ENCODE measurements around the gene IDUA.

IDUA gene

GRCh38 chr4:956531-957230 lies 30.2 kb upstream of the IDUA start:
- DNase-seq, result no peak

GRCh38 chr4:957231-957580 lies 29.6 kb upstream of the IDUA start:
- no peak for DNase-seq

DNA sequence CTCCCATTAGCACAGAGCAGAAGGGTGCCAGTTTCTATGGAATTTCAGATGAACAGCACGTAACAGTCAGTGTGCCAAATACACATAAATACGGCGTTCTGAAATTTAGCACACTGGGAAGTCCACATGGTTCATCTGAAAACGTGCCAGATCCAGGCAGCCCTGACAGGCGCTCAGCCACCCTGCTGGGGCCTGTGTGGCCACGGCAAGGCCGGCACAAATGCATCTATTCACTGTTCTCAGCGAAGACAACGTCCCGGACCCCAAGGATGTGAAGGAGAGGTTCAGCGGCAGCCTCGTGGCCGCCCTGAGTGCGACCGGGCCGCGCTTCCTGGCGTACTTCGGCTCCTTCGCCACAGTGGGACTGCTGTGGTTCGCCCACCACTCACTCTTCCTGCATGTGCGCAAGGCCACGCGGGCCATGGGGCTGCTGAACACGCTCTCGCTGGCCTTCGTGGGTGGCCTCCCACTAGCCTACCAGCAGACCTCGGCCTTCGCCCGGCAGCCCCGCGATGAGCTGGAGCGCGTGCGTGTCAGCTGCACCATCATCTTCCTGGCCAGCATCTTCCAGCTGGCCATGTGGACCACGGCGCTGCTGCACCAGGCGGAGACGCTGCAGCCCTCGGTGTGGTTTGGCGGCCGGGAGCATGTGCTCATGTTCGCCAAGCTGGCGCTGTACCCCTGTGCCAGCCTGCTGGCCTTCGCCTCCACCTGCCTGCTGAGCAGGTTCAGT lies 29.1 kb upstream of the IDUA start:
- no peak for DNase-seq

DNA sequence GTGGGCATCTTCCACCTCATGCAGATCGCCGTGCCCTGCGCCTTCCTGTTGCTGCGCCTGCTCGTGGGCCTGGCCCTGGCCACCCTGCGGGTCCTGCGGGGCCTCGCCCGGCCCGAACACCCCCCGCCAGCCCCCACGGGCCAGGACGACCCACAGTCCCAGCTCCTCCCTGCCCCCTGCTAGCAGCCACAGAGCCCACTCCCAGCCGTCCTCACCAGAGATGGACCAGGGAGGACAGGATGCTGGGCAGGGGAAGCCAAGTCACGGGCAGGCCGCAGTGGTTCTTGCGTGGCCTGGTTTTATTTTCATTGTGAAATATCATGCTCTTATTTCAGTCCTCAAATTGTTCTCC lies 28.6 kb upstream of the IDUA start:
- no peak for DNase-seq

GRCh38 chr4:958696-959337 lies 28.0 kb upstream of the IDUA start:
- DNase-seq, result no peak

DNA sequence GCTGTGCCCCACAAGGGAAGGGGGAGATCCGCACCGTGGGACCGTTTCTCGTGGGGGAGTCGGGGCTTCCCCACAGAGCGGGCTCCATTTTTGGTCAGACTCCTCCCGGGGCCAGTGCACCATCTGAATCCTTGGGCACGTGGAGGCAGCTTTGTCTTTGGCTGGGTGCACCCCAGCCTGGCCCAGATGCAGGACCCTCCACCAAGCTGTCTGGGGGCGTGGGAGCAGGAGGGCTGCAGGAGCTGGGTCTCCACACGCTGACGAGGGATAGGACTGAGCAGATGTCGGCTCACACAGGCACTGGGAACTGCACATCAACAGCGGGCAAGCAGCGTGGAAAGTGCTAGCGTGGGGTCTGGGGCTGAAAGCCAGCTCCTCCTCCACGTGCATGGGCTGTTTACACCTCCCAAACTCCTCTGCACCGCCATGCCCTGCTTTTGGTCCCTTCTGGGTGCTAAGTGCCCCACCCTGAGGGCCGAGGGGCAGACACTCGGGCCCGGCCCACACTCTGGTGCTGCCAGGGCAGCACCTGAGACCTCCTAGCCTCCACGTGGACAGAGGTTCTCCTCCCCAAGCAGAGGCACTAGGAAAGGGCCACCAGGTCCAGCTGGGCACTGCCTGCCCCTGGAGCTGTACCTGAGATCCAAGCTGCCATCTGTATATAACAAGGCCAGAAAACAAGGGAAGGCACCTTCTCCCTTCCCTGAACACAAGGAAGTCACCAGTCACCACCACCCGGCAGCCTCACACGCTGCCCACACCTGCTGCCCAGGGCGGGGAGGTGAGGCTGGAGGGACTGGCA lies 27.3 kb upstream of the IDUA start:
- no peak for DNase-seq

GRCh38 chr4:960140-960635 lies 26.7 kb upstream of the IDUA start:
- no peak for DNase-seq

DNA sequence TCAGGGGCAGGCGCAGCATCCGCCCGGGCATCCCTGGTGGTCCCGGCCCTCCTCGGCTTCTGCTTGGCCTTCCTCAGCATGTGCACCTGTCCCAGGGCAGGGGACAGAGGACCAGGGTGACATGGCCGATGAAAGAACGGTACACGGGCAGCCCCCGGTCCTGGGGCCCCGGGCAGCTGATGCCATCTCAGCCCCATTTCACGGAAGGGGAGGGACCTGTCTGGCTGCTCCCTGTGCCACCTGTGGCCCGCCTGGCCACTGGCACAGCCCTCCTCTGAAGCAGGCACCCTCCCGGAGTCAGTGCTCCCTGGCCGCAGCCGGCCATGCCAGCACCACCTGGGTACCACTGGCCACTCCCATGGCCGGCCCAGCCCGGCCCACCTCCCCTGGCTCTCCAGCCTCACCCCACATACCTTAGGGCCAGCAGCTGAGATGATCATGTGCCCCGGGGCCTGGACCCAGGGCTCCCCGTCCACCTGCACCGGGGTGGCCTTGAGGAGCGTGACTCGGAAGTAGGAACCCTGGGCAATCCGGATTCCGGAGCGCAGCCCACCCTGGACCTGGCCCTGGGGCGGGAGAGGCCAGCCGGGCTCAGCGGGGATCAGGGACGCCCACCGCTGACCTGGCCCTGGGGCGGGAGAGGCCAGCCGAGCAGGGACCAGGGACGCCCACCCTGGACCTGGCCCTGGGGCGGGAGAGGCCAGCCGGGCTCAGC lies 26.1 kb upstream of the IDUA start:
- no peak for DNase-seq

DNA sequence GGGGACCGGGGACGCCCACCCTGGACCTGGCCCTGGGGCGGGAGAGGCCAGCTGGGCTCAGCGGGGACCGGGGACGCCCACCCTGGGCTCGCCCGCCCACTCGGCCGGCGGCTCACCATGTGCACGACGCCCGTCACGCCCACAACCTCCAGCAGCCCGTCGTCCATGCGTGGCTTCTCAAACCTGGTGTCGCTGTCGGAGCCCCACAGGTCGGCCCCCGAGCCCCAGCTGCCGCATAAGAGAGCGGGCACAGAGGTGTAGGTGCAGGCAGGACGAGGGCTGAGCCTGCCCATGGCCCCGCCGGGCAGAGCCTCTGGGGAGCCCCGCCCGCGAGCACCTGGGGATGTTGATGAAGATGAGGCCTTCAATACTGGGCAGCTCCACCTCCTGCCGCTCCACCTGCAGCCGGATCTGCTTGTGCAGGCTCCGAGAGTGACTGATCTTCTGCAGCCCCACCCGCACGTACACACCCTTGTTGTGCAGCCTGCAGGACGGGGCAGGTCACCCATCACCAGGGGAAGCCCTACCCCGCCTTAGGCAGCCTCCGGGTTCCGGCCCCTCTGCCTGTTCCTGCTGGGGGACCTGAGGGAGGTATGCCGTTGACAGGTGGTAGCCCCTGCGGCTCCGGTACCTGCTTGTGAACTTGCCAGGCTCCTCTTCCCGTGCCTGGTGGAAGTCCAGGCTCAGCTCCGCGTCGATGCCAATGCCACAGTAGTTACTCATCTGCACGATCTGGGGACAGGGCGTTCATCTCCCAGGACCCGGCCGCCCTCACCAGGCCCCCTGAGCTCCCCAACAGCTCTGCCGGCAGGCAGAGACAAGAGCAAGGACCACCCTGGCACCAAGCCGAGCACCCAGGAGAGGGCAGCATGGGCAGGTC lies 25.3 kb upstream of the IDUA start:
- DNase-seq, result no peak

GRCh38 chr4:962231-963208 lies 24.3 kb upstream of the IDUA start:
- no peak for DNase-seq

DNA sequence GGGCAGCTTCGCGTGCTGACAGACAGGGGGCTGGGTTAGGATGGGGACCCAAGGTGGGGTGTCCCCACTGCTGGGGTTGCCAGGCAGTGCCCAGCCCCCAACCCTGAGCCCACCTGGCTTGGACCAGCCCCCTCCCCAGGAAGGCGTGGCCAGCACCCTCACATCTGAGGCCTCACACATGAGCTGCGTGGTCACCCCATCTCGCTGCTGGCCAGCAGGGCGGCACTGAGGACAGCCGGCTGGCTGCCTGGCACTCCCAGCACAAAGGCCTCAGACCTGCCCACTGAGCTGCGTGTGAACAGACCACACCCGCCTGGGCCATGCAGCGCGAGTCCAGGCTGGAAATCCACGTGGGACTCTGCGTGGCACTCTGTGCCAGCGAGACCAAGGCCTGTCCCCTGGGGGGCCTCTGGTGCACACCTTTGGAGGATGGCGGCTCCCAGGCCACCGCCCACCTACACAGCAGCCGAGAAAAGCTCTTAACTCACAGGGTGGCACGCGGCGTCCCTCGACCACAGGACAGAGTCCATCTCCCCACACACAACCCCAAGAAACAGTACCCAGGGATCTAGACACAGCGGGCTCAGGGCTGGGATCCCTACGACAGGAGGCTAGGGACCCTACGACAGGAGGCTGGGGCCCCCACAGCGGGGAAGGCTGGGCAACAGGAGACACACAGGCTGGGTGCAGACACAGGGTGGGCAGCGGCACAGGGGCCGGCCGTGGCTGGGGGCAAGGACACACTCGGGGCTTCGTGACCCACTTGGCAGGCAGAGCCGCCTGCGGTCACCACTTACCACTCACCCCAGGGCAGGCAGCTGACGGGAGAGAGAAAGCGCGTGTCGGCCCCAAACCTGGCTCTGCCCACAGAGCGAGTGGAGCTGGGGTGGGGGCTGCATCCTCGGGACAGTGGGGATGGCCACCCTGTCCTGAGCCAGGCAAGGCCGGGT lies 23.3 kb upstream of the IDUA start:
- no peak for DNase-seq

DNA sequence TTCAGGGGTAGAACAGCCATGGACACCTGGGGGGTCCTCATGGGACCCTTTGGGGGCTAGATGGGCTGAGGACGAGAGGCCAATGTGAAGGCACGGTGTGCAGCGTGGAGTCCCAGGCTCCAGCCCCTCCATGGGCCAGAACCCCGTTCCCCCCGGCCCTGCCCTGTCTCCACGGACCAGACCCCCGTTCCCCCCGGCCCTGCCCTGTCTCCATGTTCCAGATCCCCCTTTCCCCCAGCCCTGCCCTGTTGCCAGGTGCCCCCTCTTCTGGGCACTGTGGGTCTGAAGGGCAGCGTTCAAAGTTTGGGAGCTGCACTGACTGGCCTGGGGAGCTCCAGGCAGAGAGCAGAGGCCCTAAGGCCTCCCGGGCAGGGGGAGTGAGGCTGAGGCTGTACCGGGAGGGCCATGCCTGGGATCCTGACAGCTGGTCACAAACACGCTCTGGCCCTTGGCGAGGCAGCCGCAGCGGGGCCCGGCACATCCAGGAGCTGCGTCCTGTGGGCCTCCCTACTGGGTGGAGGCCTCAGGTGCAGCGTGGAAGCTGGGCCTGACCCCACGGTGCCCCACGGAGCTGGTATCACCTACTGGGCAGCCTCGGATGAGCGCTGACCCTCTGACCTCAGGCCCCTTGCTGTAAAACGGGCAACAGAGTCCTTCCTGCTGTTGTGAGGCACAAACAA lies 22.4 kb upstream of the IDUA start:
- DNase-seq, result no peak

DNA sequence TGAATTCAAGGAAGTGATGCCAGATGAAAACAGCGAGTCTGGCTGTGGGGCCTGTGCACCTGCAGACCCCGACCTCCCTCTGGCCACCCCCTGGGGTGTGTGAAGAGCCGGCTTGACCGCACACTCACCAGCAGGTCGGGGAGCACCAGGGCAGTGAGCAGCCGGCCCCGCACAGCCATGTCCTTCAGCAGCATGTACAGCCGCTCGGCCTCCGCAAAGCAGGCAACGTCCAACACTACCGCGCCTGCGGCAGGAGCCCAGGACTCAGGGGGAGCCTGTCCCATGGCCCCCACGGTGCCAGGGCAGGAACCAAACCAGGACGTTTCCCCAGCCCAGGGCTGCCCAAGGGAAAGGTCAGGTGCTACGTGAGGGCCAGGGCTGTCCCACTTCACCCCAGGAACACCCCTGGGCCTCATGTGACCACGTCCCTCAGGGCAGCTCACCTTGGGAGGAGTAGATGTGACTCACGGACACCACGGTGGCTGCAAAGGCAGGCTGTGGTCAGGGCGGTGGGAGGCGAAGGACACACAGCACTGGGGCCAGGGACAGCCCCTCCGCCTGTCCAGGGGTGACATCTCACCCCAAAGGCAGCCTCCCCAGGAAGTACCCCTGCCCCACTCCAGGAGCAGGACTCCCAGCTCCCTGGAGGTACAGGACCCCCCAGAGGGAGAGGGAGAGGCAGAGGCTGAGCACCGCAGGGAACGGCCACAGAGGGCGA lies 21.6 kb upstream of the IDUA start:
- DNase-seq, result no peak

DNA sequence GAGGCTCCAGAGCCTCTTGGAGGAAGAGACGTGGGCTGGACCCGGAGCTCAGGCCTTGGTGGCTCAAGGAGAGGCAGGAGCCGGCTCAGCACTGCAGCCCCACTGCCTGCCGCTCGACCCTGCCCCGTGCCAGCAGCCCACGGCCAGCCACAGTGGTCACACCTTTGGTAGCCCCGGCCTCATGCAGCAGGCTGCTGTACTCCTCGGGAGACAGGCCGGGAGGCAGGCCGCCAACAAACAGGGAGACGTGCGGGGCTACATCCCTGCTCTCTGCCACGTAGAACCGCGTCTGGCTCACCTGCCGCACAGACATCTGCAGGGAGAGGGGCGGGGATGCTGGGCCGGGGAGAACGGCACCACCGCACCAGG lies 21.1 kb upstream of the IDUA start:
- no peak for DNase-seq

- DNase-seq, result no peak
Observed at GRCh38 chr4:966266-967112, 20.4 kb upstream of the IDUA start.

DNA sequence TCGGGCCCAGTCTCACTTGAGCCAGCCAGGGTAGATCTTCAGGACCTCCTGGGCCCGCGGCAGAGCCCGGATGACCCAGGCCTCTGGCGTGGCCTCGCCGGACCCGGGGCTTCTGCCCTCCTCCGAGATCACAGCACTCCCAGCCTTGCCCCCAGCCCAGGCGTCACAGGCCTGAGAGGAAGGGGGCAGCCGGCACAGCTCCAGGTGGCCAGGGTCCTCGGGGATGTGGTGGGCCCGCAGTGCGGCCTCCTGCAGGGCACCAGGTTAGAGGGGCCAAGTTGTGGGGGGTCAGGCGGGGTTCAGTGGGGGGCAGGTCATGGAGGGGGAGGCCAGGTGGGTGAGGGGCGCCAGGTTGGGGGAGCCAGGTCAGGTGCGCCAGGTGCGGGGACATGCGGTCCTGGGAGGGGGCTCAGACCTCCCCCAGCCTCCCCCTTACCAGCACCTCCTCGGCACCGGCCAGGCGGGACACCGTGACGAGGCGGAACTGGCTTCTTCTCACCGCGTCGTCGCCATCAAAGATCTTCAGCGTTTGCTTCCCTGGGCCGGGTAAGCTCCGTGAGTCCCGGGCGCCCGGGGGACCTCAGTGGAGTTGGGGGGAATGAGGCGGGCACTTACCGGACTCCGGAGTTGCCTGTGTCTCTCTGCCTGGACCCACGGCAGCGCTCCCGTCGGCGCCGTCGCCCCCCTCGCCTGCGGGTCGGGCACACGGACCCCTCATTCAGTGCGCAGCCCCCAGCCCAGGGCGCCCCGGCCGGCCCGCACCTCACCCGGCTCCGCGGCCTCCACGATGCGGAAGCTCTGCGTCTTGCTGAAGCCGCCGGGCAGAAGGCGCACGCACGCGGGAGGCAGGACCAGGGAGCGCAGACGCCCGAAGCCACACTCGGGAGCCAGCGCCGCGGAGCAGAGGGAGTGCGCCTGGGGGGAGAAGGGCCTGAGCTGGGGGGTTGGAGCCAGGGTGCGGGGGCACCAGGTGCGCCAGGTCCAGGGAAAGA lies 19.4 kb upstream of the IDUA start:
- DNase-seq, result no peak
